Urothelium cell line (cell line): Measurements from ENCODE around the gene CAPN2.
"Not testable (repeated sequence)": the region's sequence is repeated elsewhere in the genome, so short reads cannot be mapped to it uniquely, and the experiment has no call there.

ENCODE experiments used
- DNase-seq: peaks from one replicate; pipeline ENCODE4 v3.0.0; 2011; ENCODE audit warnings: low spot score, mixed read lengths
- FAIRE-seq: peaks from 2 replicates; lab custom pipeline; 2011; peaks lifted over from hg19 to GRCh38; lab: Jason Lieb, UNC

CAPN2 gene

GRCh38 chr1:223716302-223716862 is 4.0 kb downstream of the CAPN2 start:
- DNase-seq (no peak), FAIRE-seq (no peak)

GRCh38 chr1:223717123-223717522 is 4.8 kb downstream of the CAPN2 start:
- FAIRE-seq, result no peak

GRCh38 chr1:223717695-223718363 is 5.5 kb downstream of the CAPN2 start:
- FAIRE-seq (no peak), DNase-seq (no peak)

More at GRCh38 chr1:223717123-223717522, 4.8 kb downstream of the CAPN2 start:
- DNase-seq, result no peak

GRCh38 chr1:223718850-223719249 is 6.5 kb downstream of the CAPN2 start:
- no peak for DNase-seq
- FAIRE-seq, result no peak

GRCh38 chr1:223720971-223721591 is 8.7 kb downstream of the CAPN2 start:
- FAIRE-seq (no peak), DNase-seq (no peak)

GRCh38 chr1:223721658-223722607 is 9.6 kb downstream of the CAPN2 start:
- no peak for DNase-seq
- FAIRE-seq, result no peak

- no peak for DNase-seq
- no peak for FAIRE-seq
Observed at GRCh38 chr1:223723351-223723904, 11.1 kb downstream of the CAPN2 start.

GRCh38 chr1:223724376-223724775 is 12.0 kb downstream of the CAPN2 start:
- DNase-seq (no peak), FAIRE-seq (no peak)

- no peak for FAIRE-seq
- no peak for DNase-seq
Observed at GRCh38 chr1:223725578-223725977, 13.2 kb downstream of the CAPN2 start.

- peak; percentile 88 for DNase-seq
- FAIRE-seq, result peak; percentile 20
Observed at GRCh38 chr1:223726380-223727001, 14.2 kb downstream of the CAPN2 start.

- DNase-seq (no peak), FAIRE-seq (no peak)
Observed at GRCh38 chr1:223727541-223727940, 15.2 kb downstream of the CAPN2 start.

GRCh38 chr1:223729906-223730305 is 17.6 kb downstream of the CAPN2 start:
- FAIRE-seq (no peak), DNase-seq (no peak)

GRCh38 chr1:223730479-223731132 is 18.3 kb downstream of the CAPN2 start:
- DNase-seq (no peak), FAIRE-seq (no peak)

- DNase-seq (peak; percentile 23), FAIRE-seq (no peak)
Observed at GRCh38 chr1:223731133-223731770, 18.9 kb downstream of the CAPN2 start.

GRCh38 chr1:223732993-223733798 is 20.9 kb downstream of the CAPN2 start:
- FAIRE-seq (no peak), DNase-seq (no peak)

- DNase-seq (no peak), FAIRE-seq (no peak)
Observed at GRCh38 chr1:223733898-223734852, 21.8 kb downstream of the CAPN2 start.

GRCh38 chr1:223736638-223737037 is 24.3 kb downstream of the CAPN2 start:
- FAIRE-seq, DNase-seq: not testable (repeated sequence)
